AG20443 (cell line): Measurements from ENCODE around the gene ABHD14A.

Source experiments
- DNase-seq: peaks from one replicate; pipeline ENCODE4 v3.0.0; 2012; ENCODE audit warnings: low spot score, mixed read lengths

ABHD14A gene

DNA sequence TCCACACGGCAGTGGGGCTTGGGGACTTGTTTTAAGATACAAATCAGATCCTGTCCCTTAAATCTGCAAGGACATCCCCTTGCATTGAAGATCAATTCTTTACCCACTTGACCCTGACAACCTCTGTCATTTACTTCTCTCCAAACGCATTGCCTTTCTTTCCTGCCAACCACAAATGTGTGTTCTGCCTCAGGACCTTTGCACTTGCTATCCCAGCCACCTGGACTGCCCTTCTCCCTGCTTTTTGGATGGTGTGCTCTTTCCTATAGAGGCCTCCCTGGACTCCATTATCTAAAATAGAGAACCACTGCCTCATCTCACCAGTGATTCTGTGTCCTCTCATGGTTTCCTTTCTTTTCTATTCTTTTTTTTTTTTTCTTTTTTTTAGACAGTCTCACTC, 22.3 kb downstream of the ABHD14A start:
- DNase-seq = no peak

DNA sequence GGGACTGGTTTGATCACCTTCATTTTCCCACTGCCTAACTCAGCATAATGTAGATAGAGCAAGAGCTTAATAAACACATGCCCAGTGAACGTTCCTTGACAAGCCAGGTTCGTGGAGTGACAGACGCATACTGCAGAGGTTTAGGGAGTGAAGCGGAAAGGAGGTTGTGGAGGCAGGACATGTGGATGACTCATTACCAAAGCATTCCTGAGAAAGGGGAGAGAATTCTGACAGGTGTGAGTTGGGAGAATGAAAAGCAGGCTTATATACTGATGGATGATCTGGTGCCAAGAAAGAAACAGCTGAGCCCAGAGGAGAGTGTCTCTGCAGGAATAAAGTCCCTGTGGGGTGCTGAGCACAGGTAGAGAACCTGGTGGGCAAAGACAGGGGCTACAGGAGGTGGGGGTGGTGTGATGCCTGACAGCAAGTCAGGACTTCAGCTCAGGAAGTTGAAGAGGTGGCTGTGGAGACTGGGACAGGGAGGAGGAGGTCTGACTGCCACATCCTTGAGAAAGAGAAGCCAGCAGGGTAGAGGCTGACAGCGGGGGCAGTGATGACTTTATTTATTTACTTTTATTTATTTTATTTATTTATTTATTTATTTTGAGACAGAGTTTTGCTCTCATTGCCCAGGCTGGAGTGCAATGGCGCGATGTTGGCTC, 23.2 kb downstream of the ABHD14A start:
- no peak for DNase-seq

DNA sequence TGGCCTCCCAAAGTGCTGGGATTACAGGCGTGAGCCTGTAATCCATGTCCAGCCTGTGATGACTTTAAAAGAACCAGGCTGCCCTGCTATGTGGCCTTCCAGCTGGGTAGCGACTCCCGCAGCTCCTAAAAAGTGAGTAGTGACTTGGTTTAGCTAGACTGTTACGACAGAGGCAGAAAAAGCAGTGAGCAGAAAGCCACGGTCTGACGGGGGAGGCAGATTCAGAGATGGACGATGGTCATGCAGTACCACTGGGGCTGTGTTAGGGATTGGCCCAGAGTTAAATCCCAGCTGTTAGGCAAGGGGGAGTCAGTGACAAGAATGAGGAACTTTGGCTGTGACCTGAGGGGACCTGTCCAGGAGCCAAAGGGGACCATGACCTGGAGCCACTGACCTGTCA, 23.9 kb downstream of the ABHD14A start:
- no peak for DNase-seq

DNA sequence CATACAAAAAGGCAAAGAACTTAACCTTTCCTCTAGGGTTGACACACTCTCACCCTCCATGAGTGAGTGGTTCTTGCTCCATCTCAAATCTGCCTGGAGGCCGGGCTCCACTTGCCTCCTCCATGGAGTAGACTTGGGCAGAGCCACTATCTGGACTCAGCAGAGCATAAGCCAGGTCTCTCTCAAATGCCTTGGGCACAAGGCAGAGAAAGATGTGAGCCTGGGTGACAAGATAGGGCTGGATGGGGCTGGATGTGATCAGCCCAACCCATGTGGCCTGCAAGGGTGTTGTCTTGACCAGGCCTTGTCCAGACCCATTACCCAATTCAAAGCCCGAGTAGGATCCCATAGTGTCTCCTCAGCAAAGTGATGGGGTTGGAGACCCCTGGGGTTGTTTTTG, 25.0 kb downstream of the ABHD14A start:
- no peak for DNase-seq

DNA sequence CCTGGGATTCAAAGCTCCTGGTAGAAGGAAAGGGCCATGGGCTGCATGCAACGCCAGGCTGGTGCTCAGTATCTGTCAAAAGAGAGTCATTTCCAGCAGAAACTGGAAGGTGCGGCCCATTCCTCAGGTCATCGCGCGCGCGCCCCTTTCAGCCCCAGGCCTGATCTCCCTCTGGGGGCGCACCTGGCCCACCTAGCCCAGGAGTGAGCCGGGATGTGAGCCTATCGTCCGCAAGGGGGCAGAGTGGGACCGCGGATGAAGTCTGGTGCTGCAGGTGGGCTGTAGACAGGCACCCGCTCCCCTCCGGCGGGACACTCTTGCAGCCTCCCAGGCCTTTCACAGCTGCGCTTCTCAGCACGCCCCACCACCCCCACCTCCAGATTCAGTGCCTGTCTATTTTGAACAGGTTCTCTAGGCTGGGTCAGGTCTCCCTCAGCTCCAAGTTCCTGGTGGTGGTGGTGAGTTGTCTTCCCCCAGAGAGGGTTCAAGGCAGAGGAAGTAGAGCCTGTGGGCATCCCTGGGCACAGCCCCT, 26.6 kb downstream of the ABHD14A start:
- DNase-seq = peak; percentile 89

DNA sequence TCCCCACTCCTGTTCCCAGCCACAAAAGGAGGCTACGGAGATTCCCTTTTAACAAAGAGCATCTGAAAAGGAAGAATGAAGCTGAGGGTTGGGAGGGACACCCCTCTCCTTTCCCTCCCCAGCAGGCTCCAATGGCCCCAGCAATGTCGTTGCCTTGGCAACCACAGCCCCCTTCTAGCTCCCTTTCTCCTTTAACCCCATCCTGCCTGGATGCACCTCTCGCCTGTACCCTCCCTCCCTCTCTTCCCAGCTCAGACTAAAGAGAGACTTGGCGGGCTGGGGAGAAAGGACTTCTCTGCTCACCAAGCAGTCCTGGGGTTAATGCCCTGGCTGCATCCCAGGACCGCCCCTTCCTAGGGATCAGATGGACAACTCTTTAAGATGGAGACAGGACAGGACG, 27.9 kb downstream of the ABHD14A start:
- no peak for DNase-seq

DNA sequence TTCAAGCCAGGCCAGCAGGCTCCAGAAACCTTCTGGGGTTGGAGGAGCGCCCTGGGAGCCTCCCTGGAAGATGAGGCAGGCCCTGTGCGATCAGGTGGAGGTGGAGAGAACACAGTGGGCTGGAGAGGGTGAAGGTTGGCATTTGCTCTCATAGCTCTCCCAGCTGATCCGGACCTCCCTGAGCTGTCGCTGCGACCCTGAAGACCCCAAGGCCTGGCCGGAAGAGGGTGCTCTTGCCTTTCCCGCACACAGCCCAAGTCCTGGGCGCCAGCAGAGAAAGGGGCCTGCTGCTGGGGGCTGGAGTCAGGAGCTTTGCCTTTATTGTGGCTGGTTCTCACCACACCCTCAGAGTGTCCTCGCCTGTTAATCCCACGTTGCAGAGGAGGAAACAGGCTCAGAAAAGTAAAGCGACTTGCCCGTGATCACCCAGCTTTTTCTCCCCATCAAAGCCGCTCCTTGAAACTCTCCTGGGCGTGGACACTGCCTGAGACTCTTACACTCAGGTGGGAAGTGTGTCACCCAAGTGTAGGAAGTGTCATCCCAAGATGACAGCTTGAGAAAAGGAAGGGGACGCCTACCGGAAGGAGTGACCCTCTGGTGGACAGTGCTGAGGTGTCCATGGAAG, 29.4 kb downstream of the ABHD14A start:
- peak; percentile 45 for DNase-seq

DNA sequence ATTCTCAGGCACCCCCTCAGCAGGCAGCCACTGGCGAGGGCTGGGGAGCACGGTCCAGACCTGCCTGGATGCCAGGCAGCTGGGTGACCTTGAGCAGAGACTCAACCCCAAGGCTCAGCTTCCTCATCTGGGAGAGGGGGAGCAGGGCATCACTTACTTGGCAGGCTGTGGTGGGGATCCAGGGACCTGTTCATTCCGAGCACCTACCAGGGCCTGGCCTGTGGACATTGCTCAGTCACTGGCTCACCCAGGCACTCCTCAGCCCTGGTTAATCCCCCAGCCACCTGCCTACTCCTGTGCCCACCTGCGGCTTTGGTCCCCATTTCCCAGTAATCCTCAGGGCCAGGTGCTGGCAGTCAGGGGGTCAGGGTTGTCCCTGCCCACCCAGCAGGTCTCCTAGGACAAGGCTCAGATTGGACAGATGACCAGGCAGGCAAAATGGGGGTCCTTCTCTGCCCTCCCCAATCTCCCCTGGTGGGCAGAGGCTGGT, 30.1 kb downstream of the ABHD14A start:
- no peak for DNase-seq

DNA sequence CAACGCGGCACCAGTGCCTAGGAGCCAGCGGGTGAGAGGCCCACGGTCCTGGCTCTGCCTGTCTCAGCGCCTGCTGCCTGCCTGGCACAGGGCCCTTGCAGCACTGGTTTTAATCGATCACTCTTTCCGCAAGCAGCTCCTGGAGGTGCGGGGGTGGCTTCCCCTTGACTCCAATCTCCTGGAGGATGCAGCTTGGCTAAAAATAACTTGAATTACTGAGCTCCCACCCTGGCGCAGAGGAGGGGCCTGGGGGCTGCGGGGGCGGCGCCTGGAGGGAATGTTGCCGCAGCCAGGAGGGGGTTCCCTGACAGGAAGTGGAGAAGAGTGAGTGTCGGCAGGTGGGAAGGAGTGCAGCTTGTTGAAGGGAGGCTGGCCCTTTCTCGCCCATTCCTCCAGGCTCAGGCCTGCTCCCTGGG, 30.7 kb downstream of the ABHD14A start:
- DNase-seq = peak; percentile 74

DNA sequence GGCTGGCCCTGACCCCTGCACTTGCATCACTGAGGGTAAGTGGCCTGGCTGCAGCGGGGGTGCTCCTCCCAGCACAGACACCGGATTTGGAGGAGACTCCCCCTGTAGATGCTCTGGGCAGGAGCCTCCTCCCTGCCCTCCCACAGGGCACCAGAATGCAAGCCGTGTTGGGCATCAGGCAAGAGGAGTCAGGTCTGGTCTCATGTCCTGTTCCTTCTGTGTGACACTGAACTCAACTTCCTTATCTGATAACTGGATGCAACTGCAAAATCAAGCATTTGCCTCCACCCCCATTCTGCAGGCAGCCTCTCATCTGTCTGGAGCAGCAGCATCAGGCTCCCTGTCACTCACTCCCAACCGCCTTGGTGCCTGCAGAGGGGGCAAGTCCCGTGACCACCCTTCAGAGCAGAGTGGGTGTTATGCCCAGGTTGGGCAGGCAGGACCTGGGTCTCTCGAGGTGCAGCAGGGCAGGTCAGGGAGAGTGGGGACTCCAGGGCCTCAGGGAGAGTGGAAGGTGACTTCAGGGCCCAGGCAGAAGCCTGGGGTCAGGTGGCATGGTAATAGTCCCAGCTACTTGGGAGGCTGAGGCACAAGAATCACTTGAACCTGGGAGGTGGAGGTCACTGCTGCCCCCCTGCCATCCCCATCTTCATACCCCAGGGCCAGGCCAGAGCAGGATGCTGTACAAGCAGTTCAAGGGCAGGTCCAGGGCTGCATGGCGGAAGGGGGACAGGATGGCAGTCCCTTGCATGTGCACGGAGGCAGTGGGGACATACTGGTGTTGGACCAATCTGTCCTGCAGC, 31.4 kb downstream of the ABHD14A start:
- no peak for DNase-seq

DNA sequence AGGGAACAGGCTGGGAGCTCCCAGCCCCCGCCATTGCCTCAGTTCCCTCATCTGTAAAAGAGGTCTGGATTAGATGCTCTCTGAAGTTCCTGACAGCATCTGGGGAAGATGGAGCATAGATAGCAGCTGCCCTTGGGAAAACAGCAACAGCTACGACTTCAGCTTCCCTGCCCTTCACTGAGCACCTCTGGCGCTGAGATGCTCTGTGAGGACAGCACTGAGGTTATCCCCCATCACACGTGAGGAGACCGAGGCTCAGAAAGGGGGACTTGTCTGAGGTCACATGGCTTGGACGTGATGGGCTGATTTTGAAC, 31.9 kb downstream of the ABHD14A start:
- DNase-seq = no peak

DNA sequence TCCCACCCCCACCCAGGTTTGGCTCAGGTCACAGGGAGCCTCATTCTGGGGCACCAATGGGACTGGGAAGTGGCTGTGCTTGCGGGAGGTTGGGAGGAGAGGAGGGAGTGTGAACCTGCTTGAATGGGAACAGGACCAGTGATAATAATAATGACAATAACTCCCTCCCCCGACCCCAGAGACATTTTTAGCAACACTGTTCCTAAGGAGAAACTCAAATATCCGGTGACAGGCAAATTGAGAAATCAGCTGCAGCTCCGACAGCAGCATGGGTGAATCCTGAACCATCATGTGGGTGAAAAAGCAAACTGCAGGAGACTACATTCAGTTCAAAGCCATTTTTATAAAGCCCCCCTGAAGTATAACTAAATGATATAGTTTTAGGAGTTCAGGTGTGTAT, 32.4 kb downstream of the ABHD14A start:
- no peak for DNase-seq

DNA sequence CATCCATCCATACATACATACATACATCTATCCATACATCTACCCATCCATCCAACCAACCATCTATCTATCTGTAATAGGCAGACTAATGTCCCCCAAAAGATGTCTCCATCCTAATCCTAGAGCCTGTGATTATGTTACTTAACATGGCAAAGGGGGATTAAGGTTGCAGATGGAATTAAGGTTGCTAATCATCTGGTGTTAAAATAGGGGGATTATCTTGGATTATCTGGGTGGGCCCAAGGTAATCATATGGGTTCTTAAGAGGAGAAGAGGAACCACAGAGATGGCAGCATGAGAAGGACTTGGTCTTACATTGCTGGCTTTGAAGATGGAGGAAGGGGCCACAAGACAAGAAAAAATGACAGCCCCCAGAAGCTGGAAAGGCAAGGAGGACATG, 35.6 kb downstream of the ABHD14A start:
- no peak for DNase-seq

DNA sequence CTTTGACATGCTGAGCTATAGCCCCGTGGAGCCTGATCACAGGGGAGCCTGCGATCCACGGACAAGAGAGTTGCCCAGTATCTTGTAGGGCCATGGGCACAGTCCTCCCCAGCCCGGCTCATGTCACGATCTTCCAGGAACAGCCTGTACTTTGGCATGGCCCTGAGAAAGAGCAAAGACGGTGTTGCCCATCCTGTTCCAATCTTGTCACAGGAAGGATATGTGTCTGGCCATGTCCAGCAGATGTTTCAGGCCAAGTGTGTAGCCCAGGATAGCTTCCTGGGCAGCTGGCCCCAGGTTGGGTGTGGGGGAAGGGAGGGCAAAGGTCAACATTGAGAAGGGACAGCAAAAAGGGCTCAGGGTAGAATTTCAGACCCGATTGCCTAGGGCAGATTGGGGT, 37.8 kb downstream of the ABHD14A start:
- DNase-seq = no peak

DNA sequence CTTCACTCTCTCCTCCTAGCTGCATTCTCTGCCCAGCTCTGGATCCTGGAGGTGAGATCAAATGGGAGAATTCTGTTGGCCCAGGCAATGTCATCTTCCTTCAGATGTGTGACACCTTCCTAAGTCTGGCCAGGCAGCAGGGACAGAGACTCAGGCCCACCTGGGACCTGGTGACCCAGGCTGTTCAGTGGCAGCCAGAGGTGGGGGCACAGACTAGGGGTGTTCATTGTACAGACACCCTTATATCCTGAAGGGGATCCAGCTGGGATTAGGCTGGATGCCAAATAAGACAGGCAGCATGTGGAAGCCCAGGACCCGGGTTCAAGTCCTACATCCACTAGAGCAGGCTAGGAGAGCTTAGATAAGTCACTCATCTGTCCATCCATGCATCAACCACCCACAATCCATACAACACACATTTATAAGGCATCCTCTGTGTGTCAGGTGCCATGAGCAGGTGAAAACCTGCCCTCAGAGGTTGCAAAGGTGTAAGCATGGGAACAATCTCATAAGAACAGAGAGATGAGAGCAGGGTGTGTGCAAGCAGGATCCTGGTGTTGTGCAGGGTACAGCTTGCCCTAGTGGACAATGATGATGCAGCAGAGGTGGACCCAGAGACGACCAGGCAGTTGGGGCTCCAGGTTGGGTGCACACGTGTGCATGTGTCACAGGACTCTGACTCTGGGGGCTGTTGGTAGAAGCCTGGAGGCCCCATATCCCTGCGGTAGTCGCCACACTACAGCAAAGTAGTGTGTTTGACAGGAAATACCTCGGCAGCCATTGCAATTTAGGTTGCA, 39.1 kb downstream of the ABHD14A start:
- DNase-seq = no peak

DNA sequence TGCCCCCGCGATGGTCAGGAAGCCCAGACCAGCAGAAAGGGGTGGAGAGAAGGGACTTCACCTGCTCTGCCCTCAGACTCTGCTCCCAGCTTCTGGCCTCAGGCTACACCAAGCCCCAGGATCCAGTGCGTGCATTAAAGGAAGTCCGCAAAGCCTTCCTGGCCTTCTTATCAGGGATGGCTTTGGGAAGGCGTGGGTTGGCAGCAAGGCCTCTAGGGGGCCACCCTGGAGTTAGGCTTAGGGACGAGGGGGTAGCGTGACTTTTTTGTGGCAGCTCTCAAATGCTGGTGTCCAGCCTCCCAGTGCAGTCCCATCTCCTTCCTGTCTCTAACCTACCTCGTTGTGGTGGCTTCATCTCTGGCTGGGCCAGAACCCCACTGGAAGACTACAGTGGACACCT, 39.7 kb downstream of the ABHD14A start:
- no peak for DNase-seq

DNA sequence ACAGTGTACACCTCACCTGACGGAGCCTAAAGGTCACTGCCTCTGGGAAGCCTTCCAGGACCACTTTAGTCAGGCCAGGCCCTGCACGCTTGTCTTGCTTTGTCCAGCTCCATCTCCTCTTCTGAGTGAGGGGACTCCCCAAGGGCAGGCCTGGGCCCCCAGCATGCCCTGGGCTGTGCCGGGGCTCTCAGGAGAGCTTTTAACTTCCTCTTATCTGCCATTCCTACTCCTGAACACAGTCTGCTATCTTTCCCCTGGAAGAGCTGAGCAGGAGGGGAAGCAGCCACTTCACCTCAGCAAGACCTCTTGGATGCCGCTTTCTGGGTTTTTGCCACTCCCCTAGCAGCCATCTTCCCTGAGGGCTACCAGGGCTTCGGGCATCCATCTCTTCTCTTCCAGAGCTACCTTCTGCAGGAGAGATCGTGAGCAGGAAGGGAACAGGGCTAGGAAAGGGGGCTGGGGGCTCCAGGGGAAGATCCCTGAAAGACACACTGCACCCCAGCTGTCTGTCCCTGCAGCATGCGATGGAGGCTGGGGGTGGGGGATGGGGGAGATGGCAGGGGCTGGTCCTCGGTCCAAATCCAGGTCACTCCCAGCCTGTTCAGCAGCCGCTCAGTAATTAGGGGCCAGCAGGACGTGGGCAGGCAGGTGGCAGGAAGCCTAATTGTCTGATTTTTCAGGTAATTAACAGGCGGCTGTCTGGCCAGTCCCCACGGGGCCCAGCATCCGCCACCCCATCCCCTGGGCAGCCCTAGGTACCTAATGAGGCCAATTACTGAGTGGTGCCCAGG, 40.8 kb downstream of the ABHD14A start:
- no peak for DNase-seq

DNA sequence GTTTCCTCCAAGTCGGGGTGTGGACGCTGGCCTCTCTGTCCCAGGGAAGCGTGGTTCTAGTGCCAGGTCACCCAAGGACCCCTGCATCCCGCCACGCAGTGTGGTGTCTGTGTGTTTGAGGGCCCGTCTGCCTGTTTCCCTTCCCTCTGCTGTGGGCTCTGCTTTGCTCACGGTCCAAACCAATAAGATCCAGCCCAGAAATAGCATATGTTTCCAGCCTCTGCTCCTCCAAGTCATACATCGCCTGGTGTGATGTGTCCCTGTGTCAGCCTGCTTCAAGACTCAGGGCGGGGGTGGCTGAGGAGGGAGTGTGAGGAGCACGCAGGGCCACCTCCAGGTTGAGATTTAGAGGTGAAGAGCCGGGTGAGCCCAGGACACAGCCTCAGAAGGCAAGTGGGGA, 42.7 kb downstream of the ABHD14A start:
- no peak for DNase-seq

DNA sequence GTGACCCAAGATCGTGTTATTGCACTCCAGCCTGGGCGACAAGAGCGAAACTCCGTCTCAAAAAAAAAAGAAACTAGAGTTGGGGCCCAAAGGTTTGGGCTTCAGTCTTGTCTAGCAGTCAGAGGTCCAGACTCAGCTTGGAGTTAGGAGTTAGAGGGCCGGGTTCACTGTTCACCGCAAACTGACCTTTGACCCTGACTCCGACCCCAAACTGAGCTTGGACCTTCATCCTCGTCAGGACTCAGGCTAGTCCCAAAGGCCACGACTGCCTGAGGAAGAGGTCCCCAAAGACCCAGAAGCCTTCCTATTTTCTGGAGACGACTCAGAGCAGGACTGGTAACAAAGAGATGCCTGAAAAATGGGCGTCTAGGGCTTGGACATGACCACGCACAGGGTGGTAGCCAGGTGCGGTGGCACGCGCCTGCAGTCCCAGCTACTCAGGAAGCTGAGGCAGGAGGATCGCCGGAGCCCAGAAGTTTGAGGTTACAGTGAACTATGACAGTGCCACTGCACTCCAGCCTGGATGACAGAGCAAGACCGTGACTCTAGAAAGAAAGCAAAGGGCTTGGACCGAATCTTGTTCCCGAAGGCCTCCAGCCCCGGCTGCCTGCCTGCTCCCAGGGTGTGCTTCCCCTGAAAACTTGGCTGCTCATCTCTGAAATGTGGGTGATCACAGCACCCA, 43.6 kb downstream of the ABHD14A start:
- no peak for DNase-seq

DNA sequence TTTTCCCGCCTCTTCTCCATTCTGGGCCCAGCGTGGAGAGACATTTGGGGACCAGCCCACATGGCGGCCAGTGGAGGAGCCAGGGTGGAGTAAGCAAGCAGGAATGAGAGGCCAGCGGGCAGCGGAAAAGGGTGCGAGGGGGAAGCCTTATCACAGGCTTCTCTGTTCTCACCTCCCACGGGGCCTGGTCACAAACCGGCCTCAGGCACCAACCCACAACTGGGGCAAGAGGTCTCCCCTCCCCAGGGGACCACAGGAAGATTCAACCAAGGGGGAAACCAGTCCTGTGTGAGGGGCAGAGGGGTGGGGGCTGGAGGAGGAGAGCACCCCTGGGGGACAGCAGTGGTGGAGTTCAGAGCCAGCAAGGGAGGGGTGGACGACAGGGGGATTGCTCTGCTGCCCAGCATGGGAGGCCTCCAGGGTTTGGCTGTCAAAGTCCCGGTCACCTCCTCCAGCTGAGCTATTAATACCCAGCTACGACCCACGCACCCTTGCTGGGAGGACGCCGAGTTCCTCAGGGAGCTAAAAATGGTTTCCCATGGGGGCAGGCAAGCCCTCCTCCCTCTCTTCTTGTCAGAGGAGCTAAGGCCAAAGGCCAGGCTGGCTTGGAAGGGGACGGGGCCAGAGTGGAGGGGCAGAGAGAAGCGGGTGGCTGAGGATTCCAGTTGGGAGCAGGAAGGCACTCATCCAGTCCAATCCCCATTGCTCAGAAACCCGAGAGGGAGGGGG, 44.7 kb downstream of the ABHD14A start:
- no peak for DNase-seq
